ENCODE measurements around the gene YWHAE. TPM values are rescaled to one million over a fixed set of nuclear protein-coding genes. Genes with fewer than 3 reads are reported as not detected.
"Not testable (repeated sequence)": the region's sequence is repeated elsewhere in the genome, so short reads cannot be mapped to it uniquely, and the experiment has no call there.

Gene YWHAE
- total RNA-seq, 5 donors from 2014 or later (not counting 1 experiment from before 2014, with no cell fraction given), result 119 to 129 (median 126) TPM

- no peaks in the 10 kb centered on the region for H3K27me3 Mint-ChIP-seq
- H3K9me3 ChIP-seq, result no peaks in the 10 kb centered on the region
- DNase-seq (peak in 17 of 35 experiments; percentile 2 to 57 (median 24)), ATAC-seq (replicated peaks in 1 of 4) (peak; percentile 24 to 37 (median 30))
- peaks cover 4% of the 10 kb centered on the region in 2 donors for H3K36me3 ChIP-seq (ENCODE audit: control insufficient read depth in 2 of 2, extremely low read depth in 1 of 2, insufficient read depth in 1 of 2, low read length in 1 of 2)
- POLR2A ChIA-PET, result interaction anchor here (1.0 to 1.2 kb wide), 3 partner anchors 8 to 10 kb away, joined by 3 to 10 read pairs (median 4); no protein-coding TSS in a partner anchor
- H3K4me1 ChIP-seq (ENCODE audit: control insufficient read depth in 1 of 2, extremely low read depth in 1 of 2, insufficient read depth in 2 of 2, low read length in 2 of 2), result peaks cover 22 to 45% of the 10 kb centered on the region in 2 experiments
- peak overlapping the region; percentile 92 to 95 for H3K4me3 ChIP-seq (ENCODE audit: control insufficient read depth in 1 of 2, extremely low read depth in 1 of 2, low read length in 1 of 2)
- 1% methylated on average over 32 of the region's 41 CpGs for WGBS (ENCODE audit: insufficient coverage)
- no peaks in the 10 kb centered on the region for H3K9me3 Mint-ChIP-seq
- CTCF ChIA-PET, result interaction anchor here in 1 of 2 donors (1.2 kb wide), 2 partner anchors 34 to 37 kb away, joined by 4 read pairs; no protein-coding TSS in a partner anchor
- peaks cover 41 to 51% (median 48%) of the 10 kb centered on the region in 3 donors for H3K4me1 Mint-ChIP-seq
- H3K27me3 ChIP-seq (replicated peaks in 1 of 2; ENCODE audit: control insufficient read depth in 2 of 2, extremely low read depth in 1 of 2, insufficient read depth in 2 of 2, low read length in 1 of 2), result no peaks in the 10 kb centered on the region
- H3K36me3 Mint-ChIP-seq, result peaks cover 15% of the 10 kb centered on the region
- peak overlapping the region; percentile 97 to 98 for H3K27ac Mint-ChIP-seq
- H3K4me3 Mint-ChIP-seq, result peak overlapping the region; percentile 97 to 99 (median 98)
- H3K27ac ChIP-seq (ENCODE audit: low read length), result peak overlapping the region; percentile 84
These were observed 917 bp downstream of the YWHAE start for GRCh38 chr17:1398931-1399678.

GRCh38 chr17:1398028-1398427 is 2.0 kb downstream of the YWHAE start:
- Histone ChIP-seq H3K9me3 (no peaks in the 10 kb centered on the region), H3K27ac (ENCODE audit: low read length) (peak overlapping the region; percentile 13), H3K4me3 (ENCODE audit: control insufficient read depth in 1 of 2, extremely low read depth in 1 of 2, low read length in 1 of 2) (peak overlapping the region in 1 of 2 donors; percentile 95), H3K36me3 (ENCODE audit: control insufficient read depth in 2 of 2, extremely low read depth in 1 of 2, insufficient read depth in 1 of 2, low read length in 1 of 2) (peaks cover 4% of the 10 kb centered on the region in 2 donors), H3K4me1 (ENCODE audit: control insufficient read depth in 1 of 2, extremely low read depth in 1 of 2, insufficient read depth in 2 of 2, low read length in 2 of 2) (peaks cover 29 to 55% of the 10 kb centered on the region in 2 experiments), H3K27me3 (replicated peaks in 1 of 2; ENCODE audit: control insufficient read depth in 2 of 2, extremely low read depth in 1 of 2, insufficient read depth in 2 of 2, low read length in 1 of 2) (no peaks in the 10 kb centered on the region)
- peaks cover 52 to 62% (median 56%) of the 10 kb centered on the region in 3 donors for H3K4me1 Mint-ChIP-seq
- ATAC-seq (replicated peaks in 1 of 4) (no peak), DNase-seq (no peak)
- WGBS (ENCODE audit: insufficient coverage), result no CpG with 5 or more reads among the region's 2 CpGs
- CTCF ChIA-PET, result interaction anchor here in 1 of 2 donors (0.8 to 1.4 kb wide), 3 partner anchors 22 to 33 kb away, joined by 4 to 13 read pairs (median 5); no protein-coding TSS in a partner anchor
- H3K27ac Mint-ChIP-seq, result peak overlapping the region; percentile 59 to 98
- no peaks in the 10 kb centered on the region for H3K27me3 Mint-ChIP-seq
- H3K4me3 Mint-ChIP-seq, result peak overlapping the region; percentile 97 to 99 (median 98)
- POLR2A ChIA-PET, result interaction anchor here (0.5 to 1.6 kb wide), 4 partner anchors 9 to 33 kb away, joined by 3 to 10 read pairs (median 6); no protein-coding TSS in a partner anchor
- H3K36me3 Mint-ChIP-seq, result peaks cover 15% of the 10 kb centered on the region
- H3K9me3 Mint-ChIP-seq, result no peaks in the 10 kb centered on the region

GRCh38 chr17:1395876-1396665 is 4.0 kb downstream of the YWHAE start:
- Mint-ChIP-seq H3K36me3 (peaks cover 15% of the 10 kb centered on the region), H3K4me1 (peaks cover 70 to 80% (median 73%) of the 10 kb centered on the region in 3 donors), H3K4me3 (peak overlapping the region in 2 of 3 donors; percentile 17 to 98)
- not testable (repeated sequence) for H3K27me3 Mint-ChIP-seq; H3K27me3 ChIP-seq (replicated peaks in 1 of 2; ENCODE audit: control insufficient read depth in 2 of 2, extremely low read depth in 1 of 2, insufficient read depth in 2 of 2, low read length in 1 of 2); H3K9me3 Mint-ChIP-seq; DNase-seq; H3K36me3 ChIP-seq (ENCODE audit: control insufficient read depth in 2 of 2, extremely low read depth in 1 of 2, insufficient read depth in 1 of 2, low read length in 1 of 2); H3K27ac ChIP-seq (ENCODE audit: low read length); H3K4me3 ChIP-seq (ENCODE audit: control insufficient read depth in 1 of 2, extremely low read depth in 1 of 2, low read length in 1 of 2); ATAC-seq (replicated peaks in 1 of 4); H3K27ac Mint-ChIP-seq; H3K9me3 ChIP-seq
- POLR2A ChIA-PET, result interaction anchor here in 1 of 2 donors (0.6 to 1.1 kb wide), 3 partner anchors 19 to 81 kb away, joined by 3 to 4 read pairs (median 3); no protein-coding TSS in a partner anchor
- peaks cover 36 to 75% of the 10 kb centered on the region in 2 experiments for H3K4me1 ChIP-seq (ENCODE audit: control insufficient read depth in 1 of 2, extremely low read depth in 1 of 2, insufficient read depth in 2 of 2, low read length in 2 of 2)
- WGBS (ENCODE audit: insufficient coverage), result 83% methylated on average over 7 of the region's 26 CpGs
- CTCF ChIA-PET, result interaction anchor here (0.6 to 0.9 kb wide), 3 partner anchors 19 to 119 kb away, joined by 3 to 5 read pairs (median 3); no protein-coding TSS in a partner anchor

- peak overlapping the region; percentile 9 to 41 (median 21) for H3K4me3 Mint-ChIP-seq
- CTCF ChIA-PET, result interaction anchor here (0.5 to 2.6 kb wide), 6 partner anchors 11 to 125 kb away, joined by 3 to 15 read pairs (median 4); partner anchors contain the start of gene INPP5K (in 1 of the 2)
- DNase-seq, result no peak
- Histone ChIP-seq H3K4me3 (ENCODE audit: control insufficient read depth in 1 of 2, extremely low read depth in 1 of 2, low read length in 1 of 2) (no peak overlapping the region), H3K9me3 (no peaks in the 10 kb centered on the region), H3K4me1 (ENCODE audit: control insufficient read depth in 1 of 2, extremely low read depth in 1 of 2, insufficient read depth in 2 of 2, low read length in 2 of 2) (peaks cover 35 to 78% of the 10 kb centered on the region in 2 experiments), H3K27ac (ENCODE audit: low read length) (no peak overlapping the region), H3K36me3 (ENCODE audit: control insufficient read depth in 2 of 2, extremely low read depth in 1 of 2, insufficient read depth in 1 of 2, low read length in 1 of 2) (peaks cover 4% of the 10 kb centered on the region in 2 donors), H3K27me3 (replicated peaks in 1 of 2; ENCODE audit: control insufficient read depth in 2 of 2, extremely low read depth in 1 of 2, insufficient read depth in 2 of 2, low read length in 1 of 2) (no peaks in the 10 kb centered on the region)
- peaks cover 4% of the 10 kb centered on the region for H3K36me3 Mint-ChIP-seq
- 96% methylated on average over 9 of the region's 9 CpGs for WGBS (ENCODE audit: insufficient coverage)
- no peak overlapping the region for H3K27ac Mint-ChIP-seq
- no peaks in the 10 kb centered on the region for H3K27me3 Mint-ChIP-seq
- no peaks in the 10 kb centered on the region for H3K9me3 Mint-ChIP-seq
- H3K4me1 Mint-ChIP-seq, result peaks cover 84 to 88% (median 85%) of the 10 kb centered on the region in 3 donors
- POLR2A ChIA-PET, result interaction anchor here (0.6 to 1.1 kb wide), 4 partner anchors 8 to 37 kb away, joined by 3 to 10 read pairs (median 6); partner anchors contain the start of gene YWHAE (in 2 of the 2)
- ATAC-seq (replicated peaks in 1 of 4), result no peak
These were observed 8.4 kb downstream of the YWHAE start for GRCh38 chr17:1391577-1391976.

GRCh38 chr17:1390432-1391367 is 9.3 kb downstream of the YWHAE start:
- DNase-seq, result no peak
- H3K27ac ChIP-seq (ENCODE audit: low read length), result no peak overlapping the region

More at GRCh38 chr17:1390432-1391367, 9.3 kb downstream of the YWHAE start:
- Histone ChIP-seq H3K4me1 (ENCODE audit: control insufficient read depth in 1 of 2, extremely low read depth in 1 of 2, insufficient read depth in 2 of 2, low read length in 2 of 2) (peaks cover 38 to 74% of the 10 kb centered on the region in 2 experiments), H3K36me3 (ENCODE audit: control insufficient read depth in 2 of 2, extremely low read depth in 1 of 2, insufficient read depth in 1 of 2, low read length in 1 of 2) (peaks cover 0 to 4% of the 10 kb centered on the region in 2 donors), H3K9me3 (no peaks in the 10 kb centered on the region), H3K27me3 (replicated peaks in 1 of 2; ENCODE audit: control insufficient read depth in 2 of 2, extremely low read depth in 1 of 2, insufficient read depth in 2 of 2, low read length in 1 of 2) (no peaks in the 10 kb centered on the region), H3K4me3 (ENCODE audit: control insufficient read depth in 1 of 2, extremely low read depth in 1 of 2, low read length in 1 of 2) (no peak overlapping the region)
- no peaks in the 10 kb centered on the region for H3K36me3 Mint-ChIP-seq
- no peaks in the 10 kb centered on the region for H3K9me3 Mint-ChIP-seq
- peak overlapping the region; percentile 46 to 73 for H3K27ac Mint-ChIP-seq
- no peak for ATAC-seq (replicated peaks in 1 of 4)
- no peaks in the 10 kb centered on the region for H3K27me3 Mint-ChIP-seq
- H3K4me1 Mint-ChIP-seq, result peaks cover 84 to 88% (median 88%) of the 10 kb centered on the region in 3 donors
- CTCF ChIA-PET, result interaction anchor here (0.5 to 2.6 kb wide), 6 partner anchors 10 to 126 kb away, joined by 3 to 15 read pairs (median 4); partner anchors contain the start of gene INPP5K (in 1 of the 2)
- WGBS (ENCODE audit: insufficient coverage), result 63% methylated on average over 2 of the region's 6 CpGs
- H3K4me3 Mint-ChIP-seq, result peak overlapping the region in 2 of 3 donors; percentile 2 to 41
- POLR2A ChIA-PET, result interaction anchor here (0.5 to 1.1 kb wide), 6 partner anchors 9 to 209 kb away, joined by 3 to 10 read pairs (median 4); partner anchors contain the start of gene YWHAE (in 2 of the 2)
